ENCODE data around the gene IZUMO1. TPM values are rescaled to one million over a fixed set of nuclear protein-coding genes. Genes with fewer than 3 reads are reported as not detected.

IZUMO1 gene
- total and polyA plus RNA-seq, 2 of the 13 experiments (the other 11 are each of a cell fraction or from before 2014, with no cell fraction given), result 0.07 to 0.22 TPM

- no peak for TF ChIP-seq AFF4 (CRISPR knock-in tag; IDR thresholded peaks at IDR 0.05)
- TF ChIP-seq TAF1 (CRISPR knock-in tag; IDR thresholded peaks at IDR 0.05), result peak; percentile 58; the same call in 1 of the 2 replicates
- TF ChIP-seq SETDB1 (CRISPR knock-in tag; IDR thresholded peaks at IDR 0.05; ENCODE audit: borderline replicate concordance), result no peak
- TF ChIP-seq IRF1 (CRISPR knock-in tag; IDR thresholded peaks at IDR 0.05; ENCODE audit: low read depth), result no peak
- TF ChIP-seq KDM2A (CRISPR knock-in tag; IDR thresholded peaks at IDR 0.05; ENCODE audit: borderline replicate concordance, low read depth), result peak; percentile 92
- no peak for TF ChIP-seq SNRNP70 (IDR thresholded peaks at IDR 0.05; ENCODE audit: low read depth, low read length)
- TF ChIP-seq PHF21A (CRISPR knock-in tag; IDR thresholded peaks at IDR 0.05), result peak; percentile 32; the same call in 1 of the 2 replicates
- no peak for TF ChIP-seq TMF1 (CRISPR knock-in tag; IDR thresholded peaks at IDR 0.05; ENCODE audit: low read depth)
- no peak for TF ChIP-seq SP1 (IDR thresholded peaks at IDR 0.05)
- TF ChIP-seq SP1 (CRISPR knock-in tag; IDR thresholded peaks at IDR 0.05), result peak; percentile 78
- TF ChIP-seq TIGD3 (CRISPR knock-in tag; IDR thresholded peaks at IDR 0.05; ENCODE audit: borderline replicate concordance), result no peak
- peak; percentile 46 for TF ChIP-seq GATAD2A (CRISPR knock-in tag; IDR thresholded peaks at IDR 0.05)
- TF ChIP-seq CC2D1A (CRISPR knock-in tag; IDR thresholded peaks at IDR 0.05), result no peak
- TF ChIP-seq WIZ (CRISPR knock-in tag; IDR thresholded peaks at IDR 0.05), result no peak
- 0 out of 2 replicates have a peak, but pooled peaks have one; percentile 38 for TF ChIP-seq SPEN (CRISPR knock-in tag; IDR thresholded peaks at IDR 0.05; ENCODE audit: low read depth)
- no peak for TF ChIP-seq CREBL2 (CRISPR knock-in tag; IDR thresholded peaks at IDR 0.05; ENCODE audit: borderline replicate concordance)
- TF ChIP-seq ZNF564 (CRISPR knock-in tag; IDR thresholded peaks at IDR 0.05), result no peak
- 0 out of 2 replicates have a peak, but pooled peaks have one; percentile 29 for TF ChIP-seq ZNF788 (CRISPR knock-in tag; IDR thresholded peaks at IDR 0.05; ENCODE audit: borderline replicate concordance)
- TF ChIP-seq BRF2 (CRISPR knock-in tag; IDR thresholded peaks at IDR 0.05), result no peak
- TF ChIP-seq FIP1L1 (IDR thresholded peaks at IDR 0.05; ENCODE audit: borderline replicate concordance, insufficient read depth, low read depth, low read length), result no peak
- no peak for TF ChIP-seq CREB3 (CRISPR knock-in tag; IDR thresholded peaks at IDR 0.05)
These were observed 32.6 kb downstream of the IZUMO1 start (continued) for GRCh38 chr19:48713864-48714755.

Data from HepG2 (cell line).